GM23248 (cell line): Measurements from ENCODE around the gene GUCA1A. TPM values are rescaled to one million over a fixed set of nuclear protein-coding genes. Genes with fewer than 3 reads are reported as not detected.
A peak's percentile ranks its signal among the peaks of the same experiment; 100 is the strongest.

Source experiments
- DNase-seq: peaks from one replicate; pipeline ENCODE4 v3.0.0-alpha.2; 2015
- H2AFZ ChIP-seq: fragments of 200-600 bp; sonication (generic); 2 replicates; pipeline ENCODE4 v1.6.1; 2016; ENCODE audit warnings: antibody characterized with exemption
- H3F3A ChIP-seq: fragments of 200-600 bp; sonication (generic); 2 replicates; pipeline ENCODE4 v1.6.1; 2016; ENCODE audit warnings: mild to moderate bottlenecking, antibody characterized with exemption, mixed run types; ENCODE audit not compliant: insufficient read depth
- H3K27ac ChIP-seq: fragments of 200-600 bp; sonication (generic); 2 replicates; pipeline ENCODE4 v1.5.1; 2016; ENCODE audit warnings: mild to moderate bottlenecking
- H3K27me3 ChIP-seq: fragments of 200-600 bp; sonication (generic); replicated peaks from 2 replicates; pipeline ENCODE4 v1.6.1; 2016; ENCODE audit warnings: mild to moderate bottlenecking; ENCODE audit not compliant: insufficient read depth
- H3K36me3 ChIP-seq: fragments of 200-600 bp; sonication (generic); 2 replicates; pipeline ENCODE4 v1.6.1; 2016; ENCODE audit warnings: low read depth, mild to moderate bottlenecking
- H3K4me1 ChIP-seq: fragments of 200-600 bp; sonication (generic); 2 replicates; pipeline ENCODE4 v1.6.1; 2016; ENCODE audit warnings: mild to moderate bottlenecking; ENCODE audit not compliant: insufficient read depth
- H3K4me2 ChIP-seq: fragments of 200-600 bp; sonication (generic); one replicate; pipeline ENCODE4 v1.6.1; 2016; ENCODE audit warnings: mild to moderate bottlenecking; ENCODE audit not compliant: unreplicated experiment
- H3K4me3 ChIP-seq: fragments of 200-600 bp; sonication (generic); 2 replicates; pipeline ENCODE4 v1.5.1; 2016; ENCODE audit warnings: mild to moderate bottlenecking
- H3K79me2 ChIP-seq: fragments of 200-600 bp; sonication (generic); 2 replicates; pipeline ENCODE4 v1.6.1; 2016; ENCODE audit warnings: mild to moderate bottlenecking; ENCODE audit not compliant: insufficient read depth
- H3K9ac ChIP-seq: fragments of 200-600 bp; sonication (generic); 2 replicates; pipeline ENCODE4 v1.6.1; 2016; ENCODE audit warnings: mild to moderate bottlenecking
- H3K9me2 ChIP-seq: fragments of 200-600 bp; sonication (generic); 2 replicates; pipeline ENCODE4 v1.6.1; 2016; ENCODE audit warnings: mixed run types, mild to moderate bottlenecking, moderate library complexity; ENCODE audit not compliant: insufficient read depth
- H3K9me3 ChIP-seq: fragments of 200-600 bp; sonication (generic); one replicate; pipeline ENCODE4 v1.6.1; 2017; ENCODE audit warnings: low read depth
- H4K20me1 ChIP-seq: fragments of 200-600 bp; sonication (generic); 2 replicates; pipeline ENCODE4 v1.6.0; 2016; ENCODE audit not compliant: insufficient read depth
- EZH2 ChIP-seq: fragments of 200-600 bp; sonication (generic); IDR thresholded peaks from 2 replicates; pipeline ENCODE4 v1.6.1; 2018; ENCODE audit warnings: antibody characterized with exemption, mild to moderate bottlenecking; ENCODE audit not compliant: insufficient read depth, poor library complexity, severe bottlenecking
- EZH2phosphoT487 ChIP-seq: fragments of 200-600 bp; sonication (generic); IDR thresholded peaks from 2 replicates; pipeline ENCODE4 v1.6.1; 2018; ENCODE audit warnings: antibody characterized with exemption, moderate library complexity, mild to moderate bottlenecking, low read depth; ENCODE audit not compliant: insufficient read depth
- WGBS, 2 experiments: methylation state at CpG; one replicate each; pipeline ENCODE4 v1.1.6; 2015 to 2017; ENCODE audit warnings: low lambda C conversion rate in 2 of 2, low coverage in 1 of 2; ENCODE audit errors: missing lambda C conversion rate in 2 of 2; 5-methylcytosine and 5-hydroxymethylcytosine counted together
- in situ Hi-C: fragments of 300-500 bp; cut with MboI; formaldehyde crosslinking; loops from 2 replicates; pipeline ENCODE4 v1.15.0; 2020
- polyA plus RNA-seq: library from polyadenylated mRNA; unstranded; fragments of >200 nt; fragmentation: Nextera tagmentation; extraction: Ambion mirVana; gene quantifications from 2 replicates; pipeline ENCODE4 v1.2.1, GENCODE V29; 2016
- total RNA-seq: library from RNA; depleted of rRNA; stranded (reverse); fragments of >200 nt; shearing (Covaris generic); gene quantifications from 2 replicates; pipeline ENCODE4 v1.2.3, GENCODE V29; 2014

Gene GUCA1A
- total and polyA plus RNA-seq, 2 experiments from 2014 or later = not detected

GRCh38 chr6:42194056-42194455, 20.9 kb downstream of the GUCA1A start:
- Histone ChIP-seq H3K9me3 (no peaks in the 10 kb centered on the region), H3F3A (peaks cover 33% of the 10 kb centered on the region), H2AFZ (no peak overlapping the region), H3K4me2 (no peak overlapping the region), H3K27ac (no peak overlapping the region), H3K9ac (no peak overlapping the region), H3K27me3 (no peaks in the 10 kb centered on the region), H3K4me3 (no peak overlapping the region), H3K79me2 (no peaks in the 10 kb centered on the region), H3K4me1 (peaks cover 42% of the 10 kb centered on the region), H3K36me3 (no peaks in the 10 kb centered on the region), H3K9me2 (no peaks in the 10 kb centered on the region), H4K20me1 (no peaks in the 10 kb centered on the region)
- DNase-seq = no peak
- TF ChIP-seq EZH2phosphoT487 (no peak), EZH2 (no peak)
- in situ Hi-C loops = no loop called here
- WGBS, 2 experiments = 90% methylated on average over 5 of the region's 5 CpGs

- Histone ChIP-seq H3K9ac (no peak overlapping the region), H2AFZ (no peak overlapping the region), H3K9me2 (no peaks in the 10 kb centered on the region), H3F3A (peaks cover 42% of the 10 kb centered on the region), H3K4me3 (no peak overlapping the region), H4K20me1 (no peaks in the 10 kb centered on the region), H3K36me3 (no peaks in the 10 kb centered on the region), H3K4me2 (no peak overlapping the region), H3K27me3 (no peaks in the 10 kb centered on the region), H3K9me3 (no peaks in the 10 kb centered on the region), H3K27ac (no peak overlapping the region), H3K4me1 (peaks cover 53% of the 10 kb centered on the region), H3K79me2 (no peaks in the 10 kb centered on the region)
- in situ Hi-C loops = no loop called here
- TF ChIP-seq EZH2phosphoT487 (no peak), EZH2 (no peak)
- DNase-seq = no peak
- WGBS, 2 experiments = 93 to 97% methylated on average over 4 of the region's 4 CpGs
These were observed 22.3 kb downstream of the GUCA1A start for GRCh38 chr6:42195415-42195814.

GRCh38 chr6:42197555-42198362, 24.6 kb downstream of the GUCA1A start:
- Histone ChIP-seq H3K27ac (peak overlapping the region; percentile 55), H3K4me3 (no peak overlapping the region), H4K20me1 (no peaks in the 10 kb centered on the region), H3K9ac (no peak overlapping the region), H3K4me2 (peak overlapping the region; percentile 48), H2AFZ (no peak overlapping the region), H3K79me2 (no peaks in the 10 kb centered on the region), H3K9me2 (no peaks in the 10 kb centered on the region), H3K36me3 (no peaks in the 10 kb centered on the region), H3K4me1 (peaks cover 56% of the 10 kb centered on the region), H3K27me3 (no peaks in the 10 kb centered on the region), H3K9me3 (no peaks in the 10 kb centered on the region), H3F3A (peaks cover 54% of the 10 kb centered on the region)
- no peak for TF ChIP-seq EZH2
- TF ChIP-seq EZH2phosphoT487 = no peak
- DNase-seq = peak; percentile 86
- in situ Hi-C loops = no loop called here
- WGBS, 2 experiments = 55 to 58% methylated on average over 13 of the region's 13 CpGs

GRCh38 chr6:42199106-42199981, 26.2 kb downstream of the GUCA1A start:
- H2AFZ ChIP-seq = no peak overlapping the region
- H3K79me2 ChIP-seq = no peaks in the 10 kb centered on the region
- H3F3A ChIP-seq = peaks cover 57% of the 10 kb centered on the region
- H4K20me1 ChIP-seq = no peaks in the 10 kb centered on the region
- H3K4me3 ChIP-seq = no peak overlapping the region
- H3K36me3 ChIP-seq = no peaks in the 10 kb centered on the region; the same call in 1 of the 2 replicates
- WGBS, 2 experiments = 88 to 93% methylated on average over 5 of the region's 5 CpGs
- H3K9me3 ChIP-seq = no peaks in the 10 kb centered on the region
- H3K4me1 ChIP-seq = peaks cover 51% of the 10 kb centered on the region
- H3K9me2 ChIP-seq = no peaks in the 10 kb centered on the region
- no peak overlapping the region for H3K9ac ChIP-seq
- in situ Hi-C loops = no loop called here
- DNase-seq = peak; percentile 75
- peak overlapping the region; percentile 67 for H3K4me2 ChIP-seq
- H3K27ac ChIP-seq = peak overlapping the region; percentile 74
- TF ChIP-seq EZH2 (no peak), EZH2phosphoT487 (no peak)
- no peaks in the 10 kb centered on the region for H3K27me3 ChIP-seq
